Kidney (tissue), 14 donors: Measurements from ENCODE around the gene ZBP1. TPM values are rescaled to one million over a fixed set of nuclear protein-coding genes. Genes with fewer than 3 reads are reported as not detected.

ENCODE experiments used
- DNase-seq, 5 donors: peaks; one replicate each; pipeline ENCODE4 v3.0.0-alpha.2; 2013 to 2020
- FAIRE-seq: peaks from 2 replicates; lab custom pipeline; 2012; peaks lifted over from hg19 to GRCh38; lab: Jason Lieb, UNC
- H3K27ac ChIP-seq, 2 donors: one replicate each; pipeline ENCODE4 v1.7.0; 2013; ENCODE audit warnings: low read depth in 2 of 2, low read length in 2 of 2, inconsistent platforms in 1 of 2
- H3K27me3 ChIP-seq: one replicate; pipeline ENCODE4 v1.7.1; 2013; ENCODE audit warnings: low read length, inconsistent platforms; ENCODE audit not compliant: control insufficient read depth, insufficient read depth
- H3K36me3 ChIP-seq, 3 donors: one replicate each; pipeline versions ENCODE4 v1.7.0 to v1.7.1; 2013; ENCODE audit warnings: low read length in 3 of 3, control low read depth in 1 of 3, inconsistent platforms in 1 of 3; ENCODE audit not compliant: insufficient read depth in 3 of 3, control insufficient read depth in 2 of 3
- H3K4me1 ChIP-seq, 3 donors: one replicate each; pipeline versions ENCODE4 v1.7.0 to v1.7.1; 2013; ENCODE audit warnings: low read length in 3 of 3, inconsistent platforms in 1 of 3, low read depth in 1 of 3; ENCODE audit not compliant: control insufficient read depth in 2 of 3, insufficient read depth in 2 of 3
- H3K4me3 ChIP-seq, 3 donors: one replicate each; pipeline versions ENCODE4 v1.7.0 to v1.8.1; 2013; ENCODE audit warnings: low read length in 3 of 3, control low read depth in 1 of 3, inconsistent platforms in 1 of 3
- H3K9ac ChIP-seq, 3 donors: one replicate each; pipeline versions ENCODE4 v1.7.0 to v1.7.1; 2013; ENCODE audit warnings: low read length in 3 of 3, control low read depth in 1 of 3, inconsistent platforms in 1 of 3
- H3K9me3 ChIP-seq, 3 donors: one replicate each; pipeline versions ENCODE4 v1.7.0 to v1.7.1; 2013; ENCODE audit warnings: low read length in 3 of 3, control low read depth in 1 of 3, inconsistent platforms in 1 of 3; ENCODE audit not compliant: control insufficient read depth in 2 of 3, insufficient read depth in 1 of 3
- intact Hi-C: fragments of 100-400 bp; cut with DNase I; formaldehyde crosslinking; loops from one replicate; pipeline ENCODE4 v1.11.1; 2022
- polyA plus RNA-seq: library from polyadenylated mRNA; stranded (reverse); fragments of 350-450 nt; fragmentation: Illumina TruSeq; extraction: RNeasy Lipid Tissue Mini Kit (QIAGEN cat#74804); gene quantifications from one replicate; pipeline ENCODE4 v1.2.3, GENCODE V29; 2014; ENCODE audit warnings: low read depth, low replicate concordance; ENCODE audit not compliant: insufficient read depth
- total RNA-seq: library from RNA; stranded (reverse); fragmentation: NEBNext Ultra II Directional; extraction: Animal tissue kit (Norgen Biotek cat#: 25700); gene quantifications from one replicate; pipeline ENCODE4 v1.2.1, GENCODE V29; 2021
- TF ChIP-seq, protein P1 (sequence below): IDR thresholded peaks from 3 replicates; pipeline ENCODE4 v1.5.1; 2012; ENCODE audit warnings: mild to moderate bottlenecking, moderate library complexity, borderline replicate concordance; ENCODE audit not compliant: insufficient read depth; ENCODE audit errors: extremely low read depth
- donor health status: control.
- donor health status: control.
- donor health status: control.
- donor health status: control.
- donor health status: control.
- donor health status: DM: yes; HTN: yes; CAD: no.
- donor health status: Normal renal cell carcinoma (clear cell type).

The ZBP1 gene
- total and polyA plus RNA-seq, 2 donors from 2014 or later, result 3.7 TPM; not detected in 1

DNA sequence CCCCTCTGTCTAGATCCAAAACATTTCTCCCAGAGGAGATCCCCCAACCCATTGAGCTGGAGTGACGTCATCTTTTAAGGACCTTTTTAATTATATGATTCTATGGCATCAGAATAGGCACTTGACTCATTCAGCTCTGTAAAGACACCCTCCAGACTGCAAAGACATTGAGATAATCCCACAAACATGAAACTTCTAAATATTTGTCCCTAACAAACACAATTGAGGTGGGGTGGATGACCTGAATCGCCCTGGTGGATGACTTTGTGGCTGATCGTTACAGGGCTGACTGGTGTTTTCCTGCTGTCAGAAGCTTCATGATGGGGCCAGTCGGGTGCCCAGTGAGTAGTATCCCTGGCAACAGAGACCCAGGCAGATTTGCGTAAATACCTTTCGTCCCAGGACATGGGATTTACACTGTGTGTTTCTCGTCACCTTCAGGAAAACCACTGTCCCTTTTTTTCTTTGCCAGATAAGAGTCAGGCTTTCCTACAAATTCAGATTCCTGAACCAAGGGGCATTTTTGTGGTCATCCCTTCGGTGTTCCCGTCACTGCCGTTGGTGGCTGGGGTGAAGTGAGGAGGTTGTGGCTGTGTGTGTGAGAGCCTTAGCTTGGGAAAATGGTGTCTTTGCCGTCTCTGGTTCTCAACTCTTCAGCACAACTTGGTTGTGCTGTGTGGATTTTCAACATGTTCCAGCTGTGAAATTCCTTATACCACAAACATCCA lies 64.6 kb downstream of the ZBP1 start:
- peaks cover 0 to 7% (median 5%) of the 10 kb centered on the region in 3 donors for H3K4me1 ChIP-seq
- H3K4me3 ChIP-seq, result no peak overlapping the region
- H3K27ac ChIP-seq, result no peak overlapping the region
- no peak for DNase-seq
- no peaks in the 10 kb centered on the region for H3K27me3 ChIP-seq
- TF ChIP-seq, protein P1, sequence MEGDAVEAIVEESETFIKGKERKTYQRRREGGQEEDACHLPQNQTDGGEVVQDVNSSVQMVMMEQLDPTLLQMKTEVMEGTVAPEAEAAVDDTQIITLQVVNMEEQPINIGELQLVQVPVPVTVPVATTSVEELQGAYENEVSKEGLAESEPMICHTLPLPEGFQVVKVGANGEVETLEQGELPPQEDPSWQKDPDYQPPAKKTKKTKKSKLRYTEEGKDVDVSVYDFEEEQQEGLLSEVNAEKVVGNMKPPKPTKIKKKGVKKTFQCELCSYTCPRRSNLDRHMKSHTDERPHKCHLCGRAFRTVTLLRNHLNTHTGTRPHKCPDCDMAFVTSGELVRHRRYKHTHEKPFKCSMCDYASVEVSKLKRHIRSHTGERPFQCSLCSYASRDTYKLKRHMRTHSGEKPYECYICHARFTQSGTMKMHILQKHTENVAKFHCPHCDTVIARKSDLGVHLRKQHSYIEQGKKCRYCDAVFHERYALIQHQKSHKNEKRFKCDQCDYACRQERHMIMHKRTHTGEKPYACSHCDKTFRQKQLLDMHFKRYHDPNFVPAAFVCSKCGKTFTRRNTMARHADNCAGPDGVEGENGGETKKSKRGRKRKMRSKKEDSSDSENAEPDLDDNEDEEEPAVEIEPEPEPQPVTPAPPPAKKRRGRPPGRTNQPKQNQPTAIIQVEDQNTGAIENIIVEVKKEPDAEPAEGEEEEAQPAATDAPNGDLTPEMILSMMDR, result no peak
- no peaks in the 10 kb centered on the region for H3K36me3 ChIP-seq
- FAIRE-seq, result no peak
- intact Hi-C loops, result no loop called here
- no peak overlapping the region for H3K9ac ChIP-seq
- H3K9me3 ChIP-seq, result no peaks in the 10 kb centered on the region

Other genes with a start within 250 kb of the ZBP1 start
- 16.8 TPM for gene RBM38, start 229.0 kb downstream of the ZBP1 start, total RNA-seq
- 18.0 TPM for gene RBM38, start 229.0 kb downstream of the ZBP1 start, polyA plus RNA-seq
- gene CTCFL, start 95.3 kb downstream of the ZBP1 start, total RNA-seq, result not detected
- gene CTCFL, start 95.3 kb downstream of the ZBP1 start, polyA plus RNA-seq, result not detected
- gene PCK1, start 59.3 kb downstream of the ZBP1 start, total RNA-seq, result 29.7 TPM
- gene PCK1, start 59.3 kb downstream of the ZBP1 start, polyA plus RNA-seq, result 551 TPM
- 30.4 TPM for gene PMEPA1, start 89.6 kb upstream of the ZBP1 start, total RNA-seq
- 12.9 TPM for gene PMEPA1, start 89.6 kb upstream of the ZBP1 start, polyA plus RNA-seq